Measurements from ENCODE around the gene OVCH2. TPM values are rescaled to one million over a fixed set of nuclear protein-coding genes. Genes with fewer than 3 reads are reported as not detected.

The OVCH2 gene
- total and polyA plus RNA-seq, 7 donors = not detected

DNA sequence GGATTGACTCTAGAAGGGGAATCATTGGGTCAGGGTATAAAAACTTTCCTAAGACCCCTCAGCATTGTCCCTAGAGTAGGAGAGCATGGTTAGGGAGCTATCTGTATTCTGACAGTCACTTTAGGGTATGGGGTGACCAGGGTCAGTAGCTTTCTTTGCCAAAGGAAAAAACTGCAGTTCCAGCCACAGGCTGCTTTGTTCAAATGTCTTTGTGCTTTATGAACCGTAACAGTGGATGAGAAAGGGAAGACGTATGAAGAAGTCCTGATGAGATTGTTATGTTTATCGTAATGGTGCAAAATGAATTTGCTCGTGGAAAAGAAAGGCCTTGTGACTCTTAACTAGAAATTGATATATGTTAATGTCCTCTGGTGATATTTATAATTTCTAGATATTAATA is 63.0 kb downstream of the OVCH2 start:
- no peaks in the 10 kb centered on the region for H3K27me3 ChIP-seq (ENCODE audit: insufficient read depth in 3 of 3, low read length in 2 of 3)
- intact Hi-C loops (cut with DNase I) = no loop called here

DNA sequence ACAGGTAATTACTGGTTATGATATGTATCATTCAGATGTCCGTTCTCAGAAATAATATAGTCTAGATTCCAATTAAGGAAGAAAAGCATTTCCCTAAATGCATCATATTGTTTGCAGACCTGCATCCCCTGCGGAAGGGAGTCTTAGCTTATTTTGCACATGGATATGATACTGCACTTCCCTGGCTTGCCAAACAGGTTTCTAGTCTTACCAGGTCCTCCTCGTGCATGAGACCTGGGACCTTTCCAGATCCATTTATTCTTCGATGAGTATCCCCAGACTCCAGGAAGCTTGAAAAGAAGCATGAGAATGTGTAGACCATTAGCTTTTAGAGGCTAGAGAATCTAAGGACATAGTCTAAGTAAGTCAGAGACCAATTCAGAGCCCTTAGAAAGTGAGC is 63.5 kb downstream of the OVCH2 start:
- no peak for ATAC-seq
- 35 to 67% (median 42%) methylated on average over 4 of the region's 4 CpGs for WGBS, 3 donors
- no peaks in the 10 kb centered on the region for H3K9me3 ChIP-seq
- H3K36me3 ChIP-seq (ENCODE audit: insufficient read depth in 1 of 2, low read depth in 1 of 2) = peaks cover 2 to 84% of the 10 kb centered on the region in 2 donors
- no peak overlapping the region for H3K27ac ChIP-seq
- H3K4me1 ChIP-seq = no peaks in the 10 kb centered on the region
- intact Hi-C loops (cut with DNase I) = no loop called here
- no peak for DNase-seq
- TF ChIP-seq, protein P1, sequence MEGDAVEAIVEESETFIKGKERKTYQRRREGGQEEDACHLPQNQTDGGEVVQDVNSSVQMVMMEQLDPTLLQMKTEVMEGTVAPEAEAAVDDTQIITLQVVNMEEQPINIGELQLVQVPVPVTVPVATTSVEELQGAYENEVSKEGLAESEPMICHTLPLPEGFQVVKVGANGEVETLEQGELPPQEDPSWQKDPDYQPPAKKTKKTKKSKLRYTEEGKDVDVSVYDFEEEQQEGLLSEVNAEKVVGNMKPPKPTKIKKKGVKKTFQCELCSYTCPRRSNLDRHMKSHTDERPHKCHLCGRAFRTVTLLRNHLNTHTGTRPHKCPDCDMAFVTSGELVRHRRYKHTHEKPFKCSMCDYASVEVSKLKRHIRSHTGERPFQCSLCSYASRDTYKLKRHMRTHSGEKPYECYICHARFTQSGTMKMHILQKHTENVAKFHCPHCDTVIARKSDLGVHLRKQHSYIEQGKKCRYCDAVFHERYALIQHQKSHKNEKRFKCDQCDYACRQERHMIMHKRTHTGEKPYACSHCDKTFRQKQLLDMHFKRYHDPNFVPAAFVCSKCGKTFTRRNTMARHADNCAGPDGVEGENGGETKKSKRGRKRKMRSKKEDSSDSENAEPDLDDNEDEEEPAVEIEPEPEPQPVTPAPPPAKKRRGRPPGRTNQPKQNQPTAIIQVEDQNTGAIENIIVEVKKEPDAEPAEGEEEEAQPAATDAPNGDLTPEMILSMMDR (IDR thresholded peaks at IDR 0.05) = no peak
- H3K27me3 ChIP-seq (ENCODE audit: insufficient read depth in 3 of 3, low read length in 2 of 3) = no peaks in the 10 kb centered on the region
- H3K4me3 ChIP-seq = no peak overlapping the region

More for the DNA sequence above, 63.0 kb downstream of the OVCH2 start:
- no peaks in the 10 kb centered on the region for H3K9me3 ChIP-seq
- ATAC-seq (no peak), DNase-seq (no peak)
- H3K4me3 ChIP-seq = no peak overlapping the region
- no peaks in the 10 kb centered on the region for H3K4me1 ChIP-seq
- TF ChIP-seq, protein P1 (IDR thresholded peaks at IDR 0.05) = no peak
- peaks cover 2 to 86% of the 10 kb centered on the region in 2 donors for H3K36me3 ChIP-seq (ENCODE audit: insufficient read depth in 1 of 2, low read depth in 1 of 2)
- H3K27ac ChIP-seq = no peak overlapping the region
- WGBS, 3 donors = 79 to 90% (median 82%) methylated on average over 4 of the region's 4 CpGs

DNA sequence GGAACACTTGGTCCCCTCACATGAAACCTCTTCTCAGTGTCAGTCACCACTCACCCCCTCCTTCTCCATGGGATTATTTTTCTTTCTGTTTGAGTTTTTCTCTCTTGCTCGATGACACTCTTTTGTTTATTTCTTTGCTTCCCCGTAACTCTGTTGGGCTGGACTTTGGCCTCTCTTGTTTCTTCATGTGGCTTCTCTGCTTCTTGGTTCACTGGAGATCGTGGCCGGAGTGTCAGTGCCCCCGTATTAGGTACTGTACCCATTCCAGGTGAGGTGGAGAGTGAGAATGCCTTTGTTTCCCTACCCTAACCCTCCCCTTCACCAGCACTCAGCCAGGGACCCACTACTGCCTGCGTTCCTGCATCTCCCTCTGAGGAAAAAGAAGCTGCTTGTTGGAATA is 65.5 kb downstream of the OVCH2 start:
- Histone ChIP-seq H3K36me3 (ENCODE audit: insufficient read depth in 1 of 2, low read depth in 1 of 2) (peaks cover 7 to 91% of the 10 kb centered on the region in 2 donors), H3K9me3 (no peaks in the 10 kb centered on the region), H3K4me3 (no peak overlapping the region), H3K27ac (no peak overlapping the region), H3K4me1 (no peaks in the 10 kb centered on the region), H3K27me3 (ENCODE audit: insufficient read depth in 3 of 3, low read length in 2 of 3) (no peaks in the 10 kb centered on the region)
- DNase-seq (no peak), ATAC-seq (no peak)
- TF ChIP-seq, protein P1 (IDR thresholded peaks at IDR 0.05) = no peak
- intact Hi-C loops (cut with DNase I) = no loop called here
- WGBS, 3 donors = 94 to 96% (median 95%) methylated on average over 6 of the region's 6 CpGs

DNA sequence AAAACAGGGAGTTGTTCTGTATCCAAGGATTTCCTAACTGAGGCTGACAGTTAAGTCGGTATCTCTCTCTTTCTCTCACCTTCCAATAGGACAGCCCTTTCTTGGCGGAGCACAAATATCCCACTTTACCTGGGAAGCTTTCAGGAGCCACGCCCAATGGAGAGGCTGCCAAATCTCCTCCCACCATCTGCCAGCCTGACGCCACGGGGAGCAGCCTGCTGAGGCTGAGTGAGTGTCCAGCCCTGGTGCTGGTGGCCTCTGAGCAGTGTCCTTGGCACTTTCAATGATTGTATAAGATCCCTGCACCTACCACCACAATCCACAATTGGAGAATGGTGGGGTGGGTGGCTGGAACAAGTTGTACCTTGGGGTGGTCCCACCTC is 66.6 kb downstream of the OVCH2 start:
- Histone ChIP-seq H3K4me1 (no peaks in the 10 kb centered on the region), H3K9me3 (no peaks in the 10 kb centered on the region), H3K27ac (no peak overlapping the region), H3K36me3 (ENCODE audit: insufficient read depth in 1 of 2, low read depth in 1 of 2) (peaks cover 7 to 95% of the 10 kb centered on the region in 2 donors), H3K27me3 (ENCODE audit: insufficient read depth in 3 of 3, low read length in 2 of 3) (no peaks in the 10 kb centered on the region), H3K4me3 (no peak overlapping the region)
- DNase-seq = no peak
- TF ChIP-seq, protein P1 (IDR thresholded peaks at IDR 0.05) = no peak
- no peak for ATAC-seq
- intact Hi-C loops (cut with DNase I) = no loop called here
- WGBS, 3 donors = 57 to 75% (median 70%) methylated on average over 5 of the region's 5 CpGs

Other genes with a start within 250 kb of the OVCH2 start
- 1 to 10 TPM; 1.1 to 7.2 (median 1.6) TPM for gene OLFML1, start 221.0 kb downstream of the OVCH2 start, total RNA-seq
- 1 to 10 TPM in 2 of 3 donors, under 1 TPM in 1; 0.81 to 1.5 (median 1.1) TPM for gene OLFML1, start 221.0 kb downstream of the OVCH2 start, polyA plus RNA-seq
- 10 to 100 TPM; 19.7 to 54.8 (median 32.5) TPM for gene PPFIBP2, start 192.5 kb downstream of the OVCH2 start, total RNA-seq
- 10 to 100 TPM in 2 of 3 donors, 1 to 10 TPM in 1; 7.4 to 19.0 (median 14.6) TPM for gene PPFIBP2, start 192.5 kb downstream of the OVCH2 start, polyA plus RNA-seq
- 1 to 10 TPM in 3 of 4 donors, under 1 TPM in 1; 0.40 to 1.8 (median 1.5) TPM for gene CYB5R2, start 33.0 kb downstream of the OVCH2 start, total RNA-seq
- 1 to 10 TPM in 2 of 3 donors, under 1 TPM in 1; 0.76 to 2.0 (median 1.3) TPM for gene CYB5R2, start 33.0 kb downstream of the OVCH2 start, polyA plus RNA-seq
- gene OR5P2, start 90.5 kb upstream of the OVCH2 start, total RNA-seq = not detected
- not detected for gene OR5P2, start 90.5 kb upstream of the OVCH2 start, polyA plus RNA-seq
- not detected for gene OR5P3, start 124.4 kb upstream of the OVCH2 start, total RNA-seq
- gene OR5P3, start 124.4 kb upstream of the OVCH2 start, polyA plus RNA-seq = not detected
- gene OR10A6, start 224.8 kb upstream of the OVCH2 start, total RNA-seq = not detected
- gene OR10A6, start 224.8 kb upstream of the OVCH2 start, polyA plus RNA-seq = not detected
- not detected for gene OR10A3, start 235.2 kb upstream of the OVCH2 start, total RNA-seq
- gene OR10A3, start 235.2 kb upstream of the OVCH2 start, polyA plus RNA-seq = not detected